GM12865 (cell line): ENCODE results near the gene OR2T1.

ENCODE experiments used
- DNase-seq: peaks from one replicate; pipeline ENCODE4 v3.0.0; 2010; ENCODE audit warnings: low read depth
- H3K4me3 ChIP-seq: 2 replicates; pipeline ENCODE4 v1.5.1; 2011; ENCODE audit warnings: mild to moderate bottlenecking, low read depth, low read length, control low read depth
- CTCF ChIP-seq: IDR thresholded peaks from 2 replicates; pipeline ENCODE4 v1.5.1; 2011; ENCODE audit warnings: low read length, control low read depth, low read depth, inconsistent platforms; ENCODE audit not compliant: insufficient read depth; ENCODE audit errors: missing control alignments

Gene OR2T1

GRCh38 chr1:248375446-248375845 is 27.4 kb upstream of the OR2T1 start, which contains the start of gene OR2T6:
OR2T6 (plus strand) TSS chr1:248375746; CDS start chr1:248387609, 11,863 bp downstream.
- no peak within 1 kb of the TSS for H3K4me3 ChIP-seq
- no peak for TF ChIP-seq CTCF
- DNase-seq, result no peak

GRCh38 chr1:248376916-248377315 is 25.9 kb upstream of the OR2T1 start:
- no peak for TF ChIP-seq CTCF
- H3K4me3 ChIP-seq, result no peak overlapping the region
- no peak for DNase-seq

GRCh38 chr1:248380854-248381253 is 22.0 kb upstream of the OR2T1 start:
- no peak for DNase-seq
- TF ChIP-seq CTCF, result no peak
- no peak overlapping the region for H3K4me3 ChIP-seq

- TF ChIP-seq CTCF, result no peak
- H3K4me3 ChIP-seq, result no peak overlapping the region
- no peak for DNase-seq
These were observed 14.4 kb upstream of the OR2T1 start for GRCh38 chr1:248388426-248388825.

GRCh38 chr1:248393050-248393449 is 9.8 kb upstream of the OR2T1 start:
- no peak for TF ChIP-seq CTCF
- DNase-seq, result no peak
- H3K4me3 ChIP-seq, result no peak overlapping the region

GRCh38 chr1:248404024-248404423 is 1.2 kb downstream of the OR2T1 start:
- peak; percentile 33 for DNase-seq
- no peak overlapping the region for H3K4me3 ChIP-seq
- peak; percentile 15 for TF ChIP-seq CTCF
